SK-N-SH (cell line): ENCODE data around the gene TUBGCP3.
A peak's percentile ranks its signal among the peaks of the same experiment; 100 is the strongest.

ENCODE experiments used
- CHD2 ChIP-seq: fragments of 150-350 bp; IDR thresholded peaks from 2 replicates; pipeline ENCODE4 v1.6.1; 2018; ENCODE audit warnings: low read length; ENCODE audit not compliant: partially characterized antibody
- ELF1 ChIP-seq: IDR thresholded peaks from 2 replicates; pipeline ENCODE4 v1.4.0; 2012
- EP300 ChIP-seq, 2 experiments: IDR thresholded peaks; 2 replicates each; pipeline versions ENCODE4 v1.4.0 to v1.6.1; 2012; ENCODE audit warnings: borderline replicate concordance in 1 of 2, low read depth in 1 of 2, low read length in 1 of 2
- FOXJ3 ChIP-seq: sonication (generic); formaldehyde crosslinking; IDR thresholded peaks from 2 replicates; pipeline ENCODE4 v1.5.1; 2020; ENCODE audit warnings: mild to moderate bottlenecking, missing genetic modification reagents
- MEF2A ChIP-seq: IDR thresholded peaks from 2 replicates; pipeline ENCODE4 v1.4.0; 2012; ENCODE audit warnings: low read depth, borderline replicate concordance
- MXI1 ChIP-seq: IDR thresholded peaks from 2 replicates; pipeline ENCODE4 v1.6.1; 2012; ENCODE audit warnings: mild to moderate bottlenecking, low read depth, low read length, improper control_type of control experiment
- POLR2AphosphoS5 ChIP-seq: IDR thresholded peaks from 2 replicates; pipeline ENCODE4 v1.6.1; 2012; ENCODE audit warnings: low read depth, low read length
- SIN3A ChIP-seq: IDR thresholded peaks from 2 replicates; pipeline ENCODE4 v1.6.1; 2012; ENCODE audit warnings: low read depth, mild to moderate bottlenecking, low read length, moderate library complexity, borderline replicate concordance
- YY1 ChIP-seq: IDR thresholded peaks from 2 replicates; pipeline ENCODE4 v1.4.0; 2012; ENCODE audit warnings: low read depth, mild to moderate bottlenecking
- ZBTB33 ChIP-seq: IDR thresholded peaks from 2 replicates; pipeline ENCODE4 v1.4.0; 2012; ENCODE audit warnings: low read depth, borderline replicate concordance
- TF ChIP-seq, protein P1 (sequence below): fragments of 150-350 bp; IDR thresholded peaks from 2 replicates; pipeline ENCODE4 v1.6.1; 2016; ENCODE audit warnings: mild to moderate bottlenecking, low read depth, low read length
- TF ChIP-seq, protein P2 (sequence below): fragments of 200-600 bp; sonication (generic); IDR thresholded peaks from 2 replicates; pipeline ENCODE4 v1.6.1; 2017; ENCODE audit warnings: antibody characterized with exemption, mild to moderate bottlenecking, moderate library complexity
- TF ChIP-seq, protein P3 (sequence below): IDR thresholded peaks from 2 replicates; pipeline ENCODE4 v1.6.1; 2012; ENCODE audit warnings: mild to moderate bottlenecking, low read depth, low read length, moderate library complexity
- TF ChIP-seq, protein P4 (sequence below): IDR thresholded peaks from 2 replicates; pipeline ENCODE4 v1.4.0; 2012; ENCODE audit warnings: low read depth, borderline replicate concordance

GRCh38 chr13:112606109-112607001 lies 18.4 kb upstream of the TUBGCP3 start:
- TF ChIP-seq EP300 (IDR thresholded peaks at IDR 0.05; ENCODE audit: borderline replicate concordance in 1 of 2, low read depth in 1 of 2, low read length in 1 of 2) (no peak), YY1 (no peak), ZBTB33 (no peak), CHD2 (peak; percentile 39), MEF2A (no peak), ELF1 (no peak), SIN3A (no peak), MXI1 (peak; percentile 62; the same call in 1 of the 2 replicates), POLR2AphosphoS5 (no peak), FOXJ3 (CRISPR knock-in tag) (no peak)
- TF ChIP-seq, protein P1, sequence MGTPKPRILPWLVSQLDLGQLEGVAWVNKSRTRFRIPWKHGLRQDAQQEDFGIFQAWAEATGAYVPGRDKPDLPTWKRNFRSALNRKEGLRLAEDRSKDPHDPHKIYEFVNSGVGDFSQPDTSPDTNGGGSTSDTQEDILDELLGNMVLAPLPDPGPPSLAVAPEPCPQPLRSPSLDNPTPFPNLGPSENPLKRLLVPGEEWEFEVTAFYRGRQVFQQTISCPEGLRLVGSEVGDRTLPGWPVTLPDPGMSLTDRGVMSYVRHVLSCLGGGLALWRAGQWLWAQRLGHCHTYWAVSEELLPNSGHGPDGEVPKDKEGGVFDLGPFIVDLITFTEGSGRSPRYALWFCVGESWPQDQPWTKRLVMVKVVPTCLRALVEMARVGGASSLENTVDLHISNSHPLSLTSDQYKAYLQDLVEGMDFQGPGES = no peak
- TF ChIP-seq, protein P2, sequence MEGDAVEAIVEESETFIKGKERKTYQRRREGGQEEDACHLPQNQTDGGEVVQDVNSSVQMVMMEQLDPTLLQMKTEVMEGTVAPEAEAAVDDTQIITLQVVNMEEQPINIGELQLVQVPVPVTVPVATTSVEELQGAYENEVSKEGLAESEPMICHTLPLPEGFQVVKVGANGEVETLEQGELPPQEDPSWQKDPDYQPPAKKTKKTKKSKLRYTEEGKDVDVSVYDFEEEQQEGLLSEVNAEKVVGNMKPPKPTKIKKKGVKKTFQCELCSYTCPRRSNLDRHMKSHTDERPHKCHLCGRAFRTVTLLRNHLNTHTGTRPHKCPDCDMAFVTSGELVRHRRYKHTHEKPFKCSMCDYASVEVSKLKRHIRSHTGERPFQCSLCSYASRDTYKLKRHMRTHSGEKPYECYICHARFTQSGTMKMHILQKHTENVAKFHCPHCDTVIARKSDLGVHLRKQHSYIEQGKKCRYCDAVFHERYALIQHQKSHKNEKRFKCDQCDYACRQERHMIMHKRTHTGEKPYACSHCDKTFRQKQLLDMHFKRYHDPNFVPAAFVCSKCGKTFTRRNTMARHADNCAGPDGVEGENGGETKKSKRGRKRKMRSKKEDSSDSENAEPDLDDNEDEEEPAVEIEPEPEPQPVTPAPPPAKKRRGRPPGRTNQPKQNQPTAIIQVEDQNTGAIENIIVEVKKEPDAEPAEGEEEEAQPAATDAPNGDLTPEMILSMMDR = peak; percentile 95
- TF ChIP-seq, protein P3, sequence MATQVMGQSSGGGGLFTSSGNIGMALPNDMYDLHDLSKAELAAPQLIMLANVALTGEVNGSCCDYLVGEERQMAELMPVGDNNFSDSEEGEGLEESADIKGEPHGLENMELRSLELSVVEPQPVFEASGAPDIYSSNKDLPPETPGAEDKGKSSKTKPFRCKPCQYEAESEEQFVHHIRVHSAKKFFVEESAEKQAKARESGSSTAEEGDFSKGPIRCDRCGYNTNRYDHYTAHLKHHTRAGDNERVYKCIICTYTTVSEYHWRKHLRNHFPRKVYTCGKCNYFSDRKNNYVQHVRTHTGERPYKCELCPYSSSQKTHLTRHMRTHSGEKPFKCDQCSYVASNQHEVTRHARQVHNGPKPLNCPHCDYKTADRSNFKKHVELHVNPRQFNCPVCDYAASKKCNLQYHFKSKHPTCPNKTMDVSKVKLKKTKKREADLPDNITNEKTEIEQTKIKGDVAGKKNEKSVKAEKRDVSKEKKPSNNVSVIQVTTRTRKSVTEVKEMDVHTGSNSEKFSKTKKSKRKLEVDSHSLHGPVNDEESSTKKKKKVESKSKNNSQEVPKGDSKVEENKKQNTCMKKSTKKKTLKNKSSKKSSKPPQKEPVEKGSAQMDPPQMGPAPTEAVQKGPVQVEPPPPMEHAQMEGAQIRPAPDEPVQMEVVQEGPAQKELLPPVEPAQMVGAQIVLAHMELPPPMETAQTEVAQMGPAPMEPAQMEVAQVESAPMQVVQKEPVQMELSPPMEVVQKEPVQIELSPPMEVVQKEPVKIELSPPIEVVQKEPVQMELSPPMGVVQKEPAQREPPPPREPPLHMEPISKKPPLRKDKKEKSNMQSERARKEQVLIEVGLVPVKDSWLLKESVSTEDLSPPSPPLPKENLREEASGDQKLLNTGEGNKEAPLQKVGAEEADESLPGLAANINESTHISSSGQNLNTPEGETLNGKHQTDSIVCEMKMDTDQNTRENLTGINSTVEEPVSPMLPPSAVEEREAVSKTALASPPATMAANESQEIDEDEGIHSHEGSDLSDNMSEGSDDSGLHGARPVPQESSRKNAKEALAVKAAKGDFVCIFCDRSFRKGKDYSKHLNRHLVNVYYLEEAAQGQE = no peak
- TF ChIP-seq, protein P4, sequence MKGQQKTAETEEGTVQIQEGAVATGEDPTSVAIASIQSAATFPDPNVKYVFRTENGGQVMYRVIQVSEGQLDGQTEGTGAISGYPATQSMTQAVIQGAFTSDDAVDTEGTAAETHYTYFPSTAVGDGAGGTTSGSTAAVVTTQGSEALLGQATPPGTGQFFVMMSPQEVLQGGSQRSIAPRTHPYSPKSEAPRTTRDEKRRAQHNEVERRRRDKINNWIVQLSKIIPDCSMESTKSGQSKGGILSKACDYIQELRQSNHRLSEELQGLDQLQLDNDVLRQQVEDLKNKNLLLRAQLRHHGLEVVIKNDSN = no peak
